DMS53 (cell line): ENCODE measurements around the gene GYS1.
"Not testable (repeated sequence)": the region's sequence is repeated elsewhere in the genome, so short reads cannot be mapped to it uniquely, and the experiment has no call there.

Experiments
- DNase-seq: peaks from one replicate; lab custom pipeline; 2025; lab: John Stamatoyannopoulos, UW

GYS1 gene

GRCh38 chr19:48938256-48938655 lies 54.9 kb downstream of the GYS1 start:
- DNase-seq = no peak

DNA sequence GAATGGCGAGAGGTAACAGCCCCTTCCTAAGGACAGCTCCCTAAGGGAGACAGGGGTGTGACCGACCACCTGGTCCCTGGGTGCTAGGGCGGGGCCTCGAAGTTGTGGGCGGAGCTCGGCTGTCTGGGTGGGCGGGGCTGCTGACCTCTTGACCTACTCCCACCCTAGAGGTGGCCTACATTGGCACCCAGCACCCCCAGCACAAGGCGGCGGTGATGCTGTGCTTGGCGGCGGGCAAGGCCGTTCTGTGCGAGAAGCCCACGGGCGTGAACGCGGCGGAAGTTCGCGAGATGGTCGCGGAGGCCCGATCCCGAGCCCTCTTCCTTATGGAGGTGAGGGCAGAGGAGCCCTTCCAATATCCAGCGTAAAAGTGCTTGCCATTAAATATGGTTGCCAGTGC lies 57.2 kb downstream of the GYS1 start:
- DNase-seq = no peak

GRCh38 chr19:48934837-48935236 lies 58.3 kb downstream of the GYS1 start:
- no peak for DNase-seq

DNA sequence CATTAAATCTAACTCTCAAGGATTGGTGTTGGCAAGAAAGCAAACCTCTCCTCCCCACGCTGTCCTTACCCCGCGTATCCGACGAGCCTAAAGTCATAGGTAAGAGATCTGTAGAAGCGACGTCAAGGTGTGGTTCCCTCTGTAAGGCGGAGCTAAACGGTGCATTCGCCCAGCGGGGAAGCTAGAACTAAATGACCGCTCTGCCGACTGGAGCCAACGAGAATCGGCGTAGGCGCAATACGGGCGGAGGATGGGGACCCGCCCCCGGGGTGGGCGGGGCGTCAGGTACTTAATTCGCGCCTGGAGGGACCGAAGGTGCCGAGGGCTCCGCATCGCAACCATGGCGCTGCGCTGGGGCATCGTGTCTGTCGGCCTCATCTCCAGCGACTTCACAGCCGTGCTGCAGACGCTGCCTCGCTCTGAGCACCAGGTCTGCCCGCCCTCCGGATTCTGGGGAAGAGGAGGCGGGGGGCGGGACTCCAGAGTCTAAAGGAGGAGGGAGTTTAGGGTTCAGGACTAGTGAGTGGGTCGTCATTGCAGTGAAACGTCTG lies 59.7 kb downstream of the GYS1 start, which contains the start of gene DHDH:
TSS of gene DHDH (plus strand) at position 318 of the 551 bp plus-strand sequence. CDS start at position 341, 23 bp downstream.
- peak; percentile 98 for DNase-seq

- DNase-seq = peak; percentile 36
Measured at GRCh38 chr19:48928164-48929025, 64.7 kb downstream of the GYS1 start.

DNA sequence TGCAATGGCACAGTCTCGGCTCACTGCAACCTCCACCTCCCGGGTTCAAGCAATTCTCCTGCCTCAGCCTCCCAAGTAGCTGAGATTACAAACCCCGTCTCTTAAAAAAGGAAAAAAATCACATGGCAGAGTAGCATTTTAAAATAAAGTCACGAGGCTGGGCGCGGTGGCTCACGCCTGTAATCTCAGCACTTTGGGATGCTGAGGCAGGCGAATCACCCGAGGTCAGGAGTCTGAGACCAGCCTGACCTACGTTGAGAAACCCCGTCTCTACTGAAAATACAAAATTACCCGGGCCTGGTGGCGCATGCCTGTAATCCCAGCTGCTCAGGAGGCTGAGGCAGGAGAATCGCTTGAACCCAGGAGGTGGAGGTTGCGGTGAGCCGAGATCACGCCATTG lies 65.4 kb downstream of the GYS1 start:
- not testable (repeated sequence) for DNase-seq

- peak; percentile 70 for DNase-seq
Measured at GRCh38 chr19:48926909-48927308, 66.2 kb downstream of the GYS1 start.

GRCh38 chr19:48925890-48926289 lies 67.2 kb downstream of the GYS1 start:
- not testable (repeated sequence) for DNase-seq

DNA sequence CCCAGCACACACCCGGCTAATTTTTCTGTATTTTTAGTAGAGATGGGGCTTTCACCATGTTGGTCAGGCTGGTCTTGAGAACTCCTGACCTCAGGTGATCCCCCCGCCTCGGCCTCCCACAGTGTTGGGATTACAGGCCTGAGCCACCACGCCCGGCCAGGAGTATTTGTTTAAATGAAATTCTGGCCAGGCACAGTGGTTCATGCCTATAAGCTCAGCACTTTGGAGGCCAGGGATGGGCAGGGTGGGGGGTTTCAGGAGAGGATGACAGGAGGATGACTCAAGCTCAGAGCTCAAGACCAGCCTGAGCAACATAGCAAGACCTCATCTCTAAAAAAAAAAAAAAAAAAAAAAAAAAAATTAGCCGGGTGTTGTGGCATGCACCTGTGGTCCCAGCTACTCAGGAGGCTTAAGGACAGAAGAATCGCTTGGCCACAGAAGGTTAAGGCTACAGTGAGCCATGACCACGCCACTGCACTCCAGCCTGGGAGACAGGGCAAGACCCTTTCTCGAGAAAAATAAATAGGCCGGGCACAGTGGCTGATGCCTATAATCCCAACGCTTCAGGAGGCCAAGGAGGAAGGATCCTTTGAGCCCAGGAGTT lies 67.8 kb downstream of the GYS1 start:
- peak; percentile 27 for DNase-seq

GRCh38 chr19:48922548-48923490 lies 70.3 kb downstream of the GYS1 start:
- DNase-seq = no peak

- no peak for DNase-seq
Measured at GRCh38 chr19:48921721-48922500, 71.2 kb downstream of the GYS1 start.

DNA sequence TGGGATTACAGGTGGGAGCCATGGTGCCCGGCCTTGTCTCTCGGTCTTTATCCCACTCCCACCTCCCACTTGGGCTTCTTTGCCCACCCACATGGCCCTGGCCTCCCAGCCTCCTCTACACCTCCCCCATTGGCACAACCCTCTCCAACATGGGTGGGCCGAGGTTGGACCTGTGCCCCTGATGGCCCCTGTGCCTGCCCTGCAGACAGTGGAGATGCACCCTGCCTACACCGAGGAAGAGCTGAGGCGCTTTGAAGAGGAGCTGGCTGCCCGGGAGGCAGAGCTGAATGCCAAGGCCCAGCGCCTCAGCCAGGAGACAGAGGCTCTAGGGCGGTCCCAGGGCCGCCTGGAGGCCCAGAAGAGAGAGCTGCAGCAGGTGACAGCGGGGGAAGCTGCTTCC lies 72.2 kb downstream of the GYS1 start:
- no peak for DNase-seq

DNA sequence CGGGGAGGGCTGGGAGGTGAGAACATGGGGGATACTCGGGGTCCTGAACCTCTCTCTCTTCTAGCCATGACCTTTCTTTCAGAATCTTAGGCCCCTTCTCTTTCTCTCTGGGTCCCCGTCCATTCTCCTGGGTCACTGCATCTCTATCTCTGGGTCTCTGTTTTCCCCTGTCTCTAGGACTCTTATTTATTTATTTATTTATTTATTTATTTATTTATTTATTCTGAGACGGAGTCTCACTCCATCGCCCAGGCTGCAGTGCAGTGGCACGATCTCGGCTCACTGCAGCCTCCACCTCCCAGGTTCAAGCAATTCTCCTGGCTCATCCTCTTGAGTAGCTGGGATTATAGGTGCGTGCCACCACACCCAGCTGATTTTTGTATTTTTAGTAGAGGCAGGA lies 73.8 kb downstream of the GYS1 start:
- not testable (repeated sequence) for DNase-seq

- DNase-seq = peak; percentile 54
Measured at GRCh38 chr19:48918801-48919247, 74.3 kb downstream of the GYS1 start.
